Measurements from ENCODE around the gene CTSO. TPM values are rescaled to one million over a fixed set of nuclear protein-coding genes. Genes with fewer than 3 reads are reported as not detected.

Gene CTSO
- total and polyA plus RNA-seq, 2 experiments from 2014 or later = 0.44 to 0.83 TPM

- no peak for TF ChIP-seq STAT1 (IDR thresholded peaks at IDR 0.05; ENCODE audit: unreplicated experiment)
- no peak for TF ChIP-seq REST (IDR thresholded peaks at IDR 0.05; ENCODE audit: unreplicated experiment)
- TF ChIP-seq EZH2 (IDR thresholded peaks at IDR 0.05; ENCODE audit: low read depth, unreplicated experiment) = no peak
- Histone ChIP-seq H3K79me2 (replicated peaks; ENCODE audit: insufficient read depth) (no peaks in the 10 kb centered on the region), H3K27ac (ENCODE audit: low read depth) (no peak overlapping the region), H3K27me3 (ENCODE audit: insufficient read depth) (no peaks in the 10 kb centered on the region), H3K4me2 (no peak overlapping the region), H3K36me3 (ENCODE audit: insufficient read depth) (no peaks in the 10 kb centered on the region), H2AFZ (no peak overlapping the region), H3K9me2 (ENCODE audit: insufficient read depth) (0 out of 2 replicates have a peak, but pooled peaks cover 5% of the 10 kb centered on the region), H4K20me1 (replicated peaks; ENCODE audit: insufficient read depth) (no peaks in the 10 kb centered on the region), H3F3A (replicated peaks; ENCODE audit: low read depth) (no peaks in the 10 kb centered on the region), H3K4me1 (ENCODE audit: insufficient read depth) (peaks cover 7% of the 10 kb centered on the region), H3K4me3 (no peak overlapping the region)
- DNase-seq (ENCODE audit: low spot score) (no peak), ATAC-seq (no peak)
- Mint-ChIP-seq H3K27ac (no peak overlapping the region), H3K27me3 (ENCODE audit: insufficient read depth, low read depth, poor library complexity) (no peaks in the 10 kb centered on the region), H3K9me3 (no peaks in the 10 kb centered on the region), H3K4me3 (no peak overlapping the region), H3K36me3 (ENCODE audit: low read depth) (no peaks in the 10 kb centered on the region), H3K4me1 (peaks cover 11% of the 10 kb centered on the region; the same call in 2 of the 3 replicates)
Measured at GRCh38 chr4:155908187-155909139, 45.2 kb downstream of the CTSO start.

GRCh38 chr4:155907556-155907955 is 46.1 kb downstream of the CTSO start:
- Histone ChIP-seq H3K27ac (ENCODE audit: low read depth) (no peak overlapping the region), H3K4me1 (ENCODE audit: insufficient read depth) (peaks cover 7% of the 10 kb centered on the region), H3K36me3 (ENCODE audit: insufficient read depth) (no peaks in the 10 kb centered on the region), H4K20me1 (replicated peaks; ENCODE audit: insufficient read depth) (no peaks in the 10 kb centered on the region), H3K9me2 (ENCODE audit: insufficient read depth) (no peaks in the 10 kb centered on the region), H3K4me2 (no peak overlapping the region), H3K4me3 (no peak overlapping the region), H3F3A (replicated peaks; ENCODE audit: low read depth) (no peaks in the 10 kb centered on the region), H3K27me3 (ENCODE audit: insufficient read depth) (no peaks in the 10 kb centered on the region), H2AFZ (no peak overlapping the region), H3K79me2 (replicated peaks; ENCODE audit: insufficient read depth) (no peaks in the 10 kb centered on the region)
- no peak overlapping the region for H3K27ac Mint-ChIP-seq
- ATAC-seq (no peak), DNase-seq (ENCODE audit: low spot score) (no peak)
- H3K4me3 Mint-ChIP-seq = no peak overlapping the region
- H3K9me3 Mint-ChIP-seq = no peaks in the 10 kb centered on the region
- no peaks in the 10 kb centered on the region for H3K36me3 Mint-ChIP-seq (ENCODE audit: low read depth)
- peaks cover 13% of the 10 kb centered on the region; the same call in 2 of the 3 replicates for H3K4me1 Mint-ChIP-seq
- H3K27me3 Mint-ChIP-seq (ENCODE audit: insufficient read depth, low read depth, poor library complexity) = no peaks in the 10 kb centered on the region
- TF ChIP-seq REST (IDR thresholded peaks at IDR 0.05; ENCODE audit: unreplicated experiment) (no peak), EZH2phosphoT487 (IDR thresholded peaks at IDR 0.05; ENCODE audit: unreplicated experiment) (no peak), ZNF331 (CRISPR knock-in tag; IDR thresholded peaks at IDR 0.05; ENCODE audit: low read depth) (no peak), NANOG (IDR thresholded peaks at IDR 0.05; ENCODE audit: borderline replicate concordance) (no peak), CTCF (conservative IDR thresholded peaks at IDR 0.05; ENCODE audit: low read depth in 2 of 2) (no peak), ETS1 (IDR thresholded peaks at IDR 0.05) (no peak)

Data from GM23338 (cell line).